HG03565 (cell line): ENCODE data around the gene KPNA2.
"Not testable (repeated sequence)": the region's sequence is repeated elsewhere in the genome, so short reads cannot be mapped to it uniquely, and the experiment has no call there.

Source experiments
- ATAC-seq: cut with Tn5 transposase; IDR thresholded peaks from one replicate; pipeline ENCODE4 v1.9.1; 2021; ENCODE audit warnings: mild to moderate bottlenecking, moderate library complexity; ENCODE audit not compliant: unreplicated experiment

The KPNA2 gene

GRCh38 chr17:68054296-68054900 lies 18.9 kb downstream of the KPNA2 start:
- no peak for ATAC-seq

GRCh38 chr17:68057531-68057952 lies 22.0 kb downstream of the KPNA2 start:
- ATAC-seq, result no peak

- ATAC-seq, result no peak
These were observed 24.8 kb downstream of the KPNA2 start for GRCh38 chr17:68060336-68060735.

GRCh38 chr17:68061512-68062313 lies 26.2 kb downstream of the KPNA2 start:
- ATAC-seq, result no peak

GRCh38 chr17:68065366-68065765 lies 29.8 kb downstream of the KPNA2 start:
- not testable (repeated sequence) for ATAC-seq

- not testable (repeated sequence) for ATAC-seq
These were observed 33.0 kb downstream of the KPNA2 start for GRCh38 chr17:68068512-68068911.

DNA sequence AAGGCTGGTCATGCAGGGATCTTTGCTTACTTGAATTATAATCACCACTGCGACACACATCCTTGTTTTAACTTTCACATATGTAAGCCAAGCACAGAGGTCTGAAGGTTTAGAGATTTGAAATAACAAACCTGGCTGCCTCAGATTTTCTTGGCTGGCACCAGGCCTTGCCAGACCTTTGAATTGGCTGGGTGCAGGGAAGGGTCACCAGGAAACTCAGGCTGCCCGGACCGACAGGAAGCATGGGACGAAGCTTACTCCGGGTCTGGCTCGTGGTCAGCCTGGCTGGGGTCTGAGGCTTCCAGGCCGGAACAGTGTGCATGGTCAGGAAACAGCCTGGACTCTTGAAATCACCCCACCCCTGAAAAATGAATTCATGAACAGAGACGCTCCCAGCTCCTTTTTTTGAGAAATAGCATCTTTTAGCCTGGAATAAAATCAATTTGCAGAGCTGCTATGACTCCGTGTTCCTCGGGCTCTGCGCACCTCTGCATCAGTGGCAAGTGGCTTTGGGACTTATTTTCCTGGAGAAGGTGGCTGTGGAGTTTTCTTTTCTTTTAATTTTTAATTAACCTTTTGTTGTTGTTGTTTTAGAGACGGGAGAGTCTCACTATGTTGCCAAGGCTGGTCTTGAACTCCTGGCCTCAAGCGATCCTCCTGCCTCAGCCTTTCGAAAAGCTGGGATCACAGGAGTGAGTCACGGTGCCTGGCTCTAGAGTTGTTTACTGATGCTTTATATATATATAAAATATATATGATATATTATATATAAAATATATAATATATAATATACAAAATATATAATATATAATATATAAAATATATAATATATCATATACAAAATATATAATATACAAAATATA lies 35.3 kb downstream of the KPNA2 start:
- ATAC-seq, result not testable (repeated sequence)

DNA sequence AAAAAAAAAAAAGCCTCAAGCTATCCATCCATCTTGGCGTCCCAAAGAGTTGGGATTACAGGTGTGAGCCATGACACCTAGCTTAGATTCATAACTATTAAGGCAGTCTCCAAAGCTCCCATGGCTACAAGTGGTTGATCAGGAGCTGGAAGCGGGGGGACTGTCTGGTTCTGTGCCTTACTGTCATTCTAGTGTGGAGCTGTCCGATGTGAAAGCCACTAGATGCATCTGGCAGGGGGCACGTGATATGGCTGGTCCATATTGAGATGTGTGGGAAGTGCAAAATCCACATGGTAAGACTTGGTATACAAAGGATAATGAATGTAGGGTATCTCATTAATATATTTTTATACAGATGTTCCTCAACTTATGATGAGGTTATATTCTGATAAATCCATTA lies 38.7 kb downstream of the KPNA2 start:
- ATAC-seq, result no peak

- ATAC-seq, result not testable (repeated sequence)
These were observed 40.5 kb downstream of the KPNA2 start for GRCh38 chr17:68075953-68076607.

GRCh38 chr17:68077498-68077897 lies 42.0 kb downstream of the KPNA2 start:
- not testable (repeated sequence) for ATAC-seq

GRCh38 chr17:68080411-68081150 lies 45.0 kb downstream of the KPNA2 start:
- ATAC-seq, result no peak

GRCh38 chr17:68081305-68082265 lies 46.0 kb downstream of the KPNA2 start:
- ATAC-seq, result not testable (repeated sequence)

- ATAC-seq, result no peak
These were observed 50.3 kb downstream of the KPNA2 start for GRCh38 chr17:68085771-68086381.

- peak; percentile 9 for ATAC-seq
These were observed 51.1 kb downstream of the KPNA2 start for GRCh38 chr17:68086666-68087065.

DNA sequence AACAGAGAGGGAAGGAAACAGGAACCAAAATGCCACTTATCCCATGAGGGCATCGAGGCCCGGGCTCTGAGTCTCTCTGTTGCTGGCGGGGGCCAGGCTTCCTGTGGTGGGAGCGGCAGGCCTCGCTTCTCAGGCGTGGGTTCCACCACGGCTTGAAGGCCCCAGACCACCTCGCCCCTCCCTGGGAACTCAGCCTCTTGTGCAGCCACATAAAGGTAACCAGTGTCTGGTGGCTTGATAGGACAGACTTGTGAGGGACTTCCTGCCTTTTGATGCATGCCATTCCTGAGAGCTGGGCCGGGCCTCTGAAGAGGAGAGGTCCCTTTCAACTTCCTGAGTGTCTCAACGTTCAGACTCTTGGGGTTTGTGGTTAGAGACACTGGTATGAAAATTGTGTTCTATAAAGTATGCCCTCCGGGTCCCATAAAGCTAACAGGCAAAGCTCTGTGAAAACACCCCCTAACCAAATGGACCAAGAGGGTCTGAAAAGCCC lies 51.6 kb downstream of the KPNA2 start:
- ATAC-seq, result peak; percentile 51

DNA sequence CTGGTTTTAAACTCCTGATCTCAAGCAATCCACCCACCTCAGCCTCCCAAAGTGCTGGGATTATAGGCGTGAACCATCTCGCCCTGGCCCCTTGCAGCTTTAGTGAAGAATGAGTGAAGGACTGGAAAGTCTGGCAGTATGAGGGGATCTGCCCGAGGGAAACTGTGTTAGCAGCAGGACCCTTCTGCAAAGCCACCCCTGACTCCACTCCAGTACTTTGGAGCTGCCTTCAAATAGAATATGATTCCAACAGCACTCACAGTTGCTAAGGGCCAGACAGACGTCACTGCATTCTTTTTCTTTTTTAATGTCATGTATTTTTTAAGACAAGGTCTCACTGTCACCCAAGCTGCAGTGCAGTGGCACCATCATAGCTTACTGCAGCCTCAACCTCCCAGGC lies 52.3 kb downstream of the KPNA2 start:
- no peak for ATAC-seq

- peak; percentile 55 for ATAC-seq
These were observed 54.3 kb downstream of the KPNA2 start for GRCh38 chr17:68089881-68090280.

DNA sequence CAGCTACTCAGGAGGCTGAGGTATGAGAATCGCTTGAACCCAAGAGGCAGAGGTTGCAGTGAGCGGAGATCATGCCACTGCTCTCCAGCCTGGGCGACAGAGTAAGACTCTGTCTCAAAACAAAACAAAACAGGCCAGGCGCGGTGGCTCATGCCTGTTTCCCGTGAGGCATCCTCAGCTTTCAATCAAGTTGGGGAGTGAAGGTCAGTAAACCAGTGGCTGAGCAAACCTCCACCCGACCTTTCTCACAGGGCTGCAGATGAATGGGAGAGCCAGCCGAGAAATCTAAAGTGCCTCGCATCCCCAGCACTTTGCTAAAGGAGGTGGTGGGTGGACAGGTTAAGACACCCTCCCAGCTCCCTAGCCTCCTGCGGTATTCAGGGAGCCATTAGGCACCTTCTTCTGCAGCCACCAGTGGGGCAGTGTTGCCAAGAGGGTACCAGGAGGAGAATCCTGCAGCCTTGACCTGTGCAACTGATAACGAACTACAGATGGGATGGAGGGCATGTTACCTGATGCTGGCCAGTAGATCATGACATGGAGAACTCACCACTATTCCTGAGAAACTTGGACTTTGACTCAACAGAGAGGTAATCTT lies 59.0 kb downstream of the KPNA2 start:
- no peak for ATAC-seq
